Neural cell (in vitro differentiated cells): Measurements from ENCODE around the gene CHRNA4. TPM values are rescaled to one million over a fixed set of nuclear protein-coding genes. Genes with fewer than 3 reads are reported as not detected.

Experiments
- H2AFZ ChIP-seq: fragments of 200-600, 300-800 bp; sonication (generic), shearing (Covaris generic); 2 replicates; pipeline ENCODE4 v1.6.0; 2014; ENCODE audit warnings: low read depth, mild to moderate bottlenecking, antibody characterized with exemption, low read length, moderate library complexity
- H3F3A ChIP-seq: fragments of 200-600 bp; shearing (Covaris generic); 2 replicates; pipeline ENCODE4 v1.6.1; 2016; ENCODE audit warnings: mild to moderate bottlenecking, moderate library complexity, mixed read lengths, antibody characterized with exemption, low read length; ENCODE audit not compliant: insufficient read depth, poor library complexity, severe bottlenecking
- H3K27ac ChIP-seq: fragments of 200-600, 300-800 bp; sonication (generic), shearing (Covaris generic); 2 replicates; pipeline ENCODE4 v1.5.1; 2014; ENCODE audit warnings: mild to moderate bottlenecking, low read length, moderate library complexity
- H3K27me3 ChIP-seq: fragments of 300-800, 200-600 bp; sonication (generic), shearing (Covaris generic); 2 replicates; pipeline ENCODE4 v1.6.0; 2014; ENCODE audit warnings: mild to moderate bottlenecking, low read depth, low read length, moderate library complexity; ENCODE audit not compliant: insufficient read depth
- H3K36me3 ChIP-seq: fragments of 300-800, 200-600 bp; sonication (generic), shearing (Covaris generic); 2 replicates; pipeline ENCODE4 v1.5.1; 2014; ENCODE audit warnings: mild to moderate bottlenecking, antibody characterized with exemption, low read length, moderate library complexity; ENCODE audit not compliant: insufficient read depth
- H3K4me2 ChIP-seq: fragments of 300-800, 200-600 bp; sonication (generic), shearing (Covaris generic); 2 replicates; pipeline ENCODE4 v1.6.0; 2014; ENCODE audit warnings: mild to moderate bottlenecking, low read length
- H3K4me3 ChIP-seq: fragments of 300-800, 200-600 bp; sonication (generic), shearing (Covaris generic); 2 replicates; pipeline ENCODE4 v1.5.1; 2014; ENCODE audit warnings: mild to moderate bottlenecking, low read length, moderate library complexity
- H3K79me2 ChIP-seq: fragments of 200-600 bp; shearing (Covaris generic); replicated peaks from 2 replicates; pipeline ENCODE4 v1.6.0; 2014; ENCODE audit warnings: mild to moderate bottlenecking, low read length, moderate library complexity; ENCODE audit not compliant: insufficient read depth
- H3K9ac ChIP-seq: fragments of 300-800, 200-600 bp; sonication (generic), shearing (Covaris generic); 2 replicates; pipeline ENCODE4 v1.6.1; 2016; ENCODE audit warnings: mild to moderate bottlenecking, low read length, mixed read lengths
- H3K9me2 ChIP-seq: fragments of 200-600 bp; shearing (Covaris generic); 2 replicates; pipeline ENCODE4 v1.6.1; 2016; ENCODE audit warnings: mild to moderate bottlenecking, low read length, mixed read lengths; ENCODE audit not compliant: insufficient read depth
- H3K9me3 ChIP-seq: fragments of 200-600, 300-800 bp; sonication (generic), shearing (Covaris generic); 2 replicates; pipeline ENCODE4 v1.6.1; 2016; ENCODE audit warnings: mild to moderate bottlenecking, mixed run types, low read length, moderate library complexity, mixed read lengths
- H4K20me1 ChIP-seq: fragments of 200-600 bp; shearing (Covaris generic); 2 replicates; pipeline ENCODE4 v1.6.1; 2016; ENCODE audit warnings: mild to moderate bottlenecking, mixed run types; ENCODE audit not compliant: insufficient read depth
- CTCF ChIP-seq: fragments of 450-650 bp; IDR thresholded peaks from 2 replicates; pipeline ENCODE4 v1.5.1; 2014; ENCODE audit warnings: antibody characterized with exemption, mild to moderate bottlenecking, moderate library complexity; ENCODE audit not compliant: poor library complexity, severe bottlenecking
- EP300 ChIP-seq: fragments of 450-650 bp; conservative IDR thresholded peaks from 2 replicates; pipeline ENCODE4 v1.6.1; 2014; ENCODE audit warnings: antibody characterized with exemption, mild to moderate bottlenecking, moderate library complexity; ENCODE audit not compliant: poor library complexity, severe bottlenecking
- EZH2 ChIP-seq: fragments of 200-600, 300-800 bp; shearing (Covaris generic), sonication (generic); IDR thresholded peaks from 2 replicates; pipeline ENCODE4 v1.6.1; 2014; ENCODE audit warnings: antibody characterized with exemption, low read length, borderline replicate concordance, mild to moderate bottlenecking; ENCODE audit not compliant: insufficient read depth, poor library complexity, severe bottlenecking
- MXI1 ChIP-seq: fragments of 450-650 bp; conservative IDR thresholded peaks from 2 replicates; pipeline ENCODE4 v1.6.1; 2014; ENCODE audit warnings: antibody characterized with exemption, mild to moderate bottlenecking; ENCODE audit not compliant: poor library complexity, severe bottlenecking
- POLR2AphosphoS5 ChIP-seq: IDR thresholded peaks from 2 replicates; pipeline ENCODE4 v1.6.1; 2012
- RAD21 ChIP-seq: fragments of 450-650 bp; conservative IDR thresholded peaks from 2 replicates; pipeline ENCODE4 v1.6.1; 2014; ENCODE audit warnings: antibody characterized with exemption, mild to moderate bottlenecking, moderate library complexity
- SMC3 ChIP-seq: fragments of 450-650 bp; conservative IDR thresholded peaks from 2 replicates; pipeline ENCODE4 v1.6.1; 2014; ENCODE audit warnings: antibody characterized with exemption, mild to moderate bottlenecking, moderate library complexity; ENCODE audit not compliant: poor library complexity
- TAF1 ChIP-seq: IDR thresholded peaks from 2 replicates; pipeline ENCODE4 v1.6.1; 2012; ENCODE audit warnings: low read depth
- polyA plus RNA-seq: library from polyadenylated mRNA; depleted of rRNA; stranded (reverse); fragments of >200 nt; gene quantifications from 2 replicates; pipeline ENCODE4 v1.2.3, GENCODE V29; 2014
- TF ChIP-seq, protein P1 (sequence below): IDR thresholded peaks from 2 replicates; pipeline ENCODE4 v1.6.1; 2012; ENCODE audit warnings: borderline replicate concordance

Gene CHRNA4
- polyA plus RNA-seq, 1 donor from 2014 or later = 6.8 TPM

DNA sequence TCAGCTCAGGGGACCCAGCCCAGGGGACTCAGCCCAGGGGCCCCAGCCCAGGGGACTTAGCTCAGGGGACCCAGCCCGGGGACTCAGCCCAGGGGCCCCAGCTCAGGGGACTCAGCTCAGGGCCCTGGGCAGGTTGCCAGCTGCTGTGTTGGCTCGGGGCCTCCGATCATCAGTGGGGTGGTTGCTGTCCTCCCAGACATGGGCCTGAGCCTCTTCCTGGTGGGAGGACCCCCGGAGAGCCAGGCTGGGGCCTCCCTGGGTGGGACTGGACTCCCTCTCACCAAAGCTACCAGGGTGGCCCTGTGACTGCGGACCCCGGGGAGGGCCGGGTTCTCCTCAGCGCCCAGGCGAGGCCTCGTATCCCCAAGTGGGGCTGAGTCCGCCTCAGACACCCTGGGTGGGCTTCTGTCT, 63.8 kb downstream of the CHRNA4 start:
- no peaks in the 10 kb centered on the region for H3F3A ChIP-seq
- H3K4me2 ChIP-seq = no peak overlapping the region
- no peak overlapping the region for H2AFZ ChIP-seq
- H3K27ac ChIP-seq = no peak overlapping the region
- no peaks in the 10 kb centered on the region for H3K27me3 ChIP-seq
- no peaks in the 10 kb centered on the region for H3K9me2 ChIP-seq
- no peak overlapping the region for H3K9ac ChIP-seq
- no peaks in the 10 kb centered on the region for H4K20me1 ChIP-seq
- H3K36me3 ChIP-seq = no peaks in the 10 kb centered on the region
- no peak overlapping the region for H3K4me3 ChIP-seq
- no peaks in the 10 kb centered on the region for H3K79me2 ChIP-seq
- no peak for TF ChIP-seq SMC3
- TF ChIP-seq, protein P1, sequence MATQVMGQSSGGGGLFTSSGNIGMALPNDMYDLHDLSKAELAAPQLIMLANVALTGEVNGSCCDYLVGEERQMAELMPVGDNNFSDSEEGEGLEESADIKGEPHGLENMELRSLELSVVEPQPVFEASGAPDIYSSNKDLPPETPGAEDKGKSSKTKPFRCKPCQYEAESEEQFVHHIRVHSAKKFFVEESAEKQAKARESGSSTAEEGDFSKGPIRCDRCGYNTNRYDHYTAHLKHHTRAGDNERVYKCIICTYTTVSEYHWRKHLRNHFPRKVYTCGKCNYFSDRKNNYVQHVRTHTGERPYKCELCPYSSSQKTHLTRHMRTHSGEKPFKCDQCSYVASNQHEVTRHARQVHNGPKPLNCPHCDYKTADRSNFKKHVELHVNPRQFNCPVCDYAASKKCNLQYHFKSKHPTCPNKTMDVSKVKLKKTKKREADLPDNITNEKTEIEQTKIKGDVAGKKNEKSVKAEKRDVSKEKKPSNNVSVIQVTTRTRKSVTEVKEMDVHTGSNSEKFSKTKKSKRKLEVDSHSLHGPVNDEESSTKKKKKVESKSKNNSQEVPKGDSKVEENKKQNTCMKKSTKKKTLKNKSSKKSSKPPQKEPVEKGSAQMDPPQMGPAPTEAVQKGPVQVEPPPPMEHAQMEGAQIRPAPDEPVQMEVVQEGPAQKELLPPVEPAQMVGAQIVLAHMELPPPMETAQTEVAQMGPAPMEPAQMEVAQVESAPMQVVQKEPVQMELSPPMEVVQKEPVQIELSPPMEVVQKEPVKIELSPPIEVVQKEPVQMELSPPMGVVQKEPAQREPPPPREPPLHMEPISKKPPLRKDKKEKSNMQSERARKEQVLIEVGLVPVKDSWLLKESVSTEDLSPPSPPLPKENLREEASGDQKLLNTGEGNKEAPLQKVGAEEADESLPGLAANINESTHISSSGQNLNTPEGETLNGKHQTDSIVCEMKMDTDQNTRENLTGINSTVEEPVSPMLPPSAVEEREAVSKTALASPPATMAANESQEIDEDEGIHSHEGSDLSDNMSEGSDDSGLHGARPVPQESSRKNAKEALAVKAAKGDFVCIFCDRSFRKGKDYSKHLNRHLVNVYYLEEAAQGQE = no peak
- no peaks in the 10 kb centered on the region for H3K9me3 ChIP-seq

DNA sequence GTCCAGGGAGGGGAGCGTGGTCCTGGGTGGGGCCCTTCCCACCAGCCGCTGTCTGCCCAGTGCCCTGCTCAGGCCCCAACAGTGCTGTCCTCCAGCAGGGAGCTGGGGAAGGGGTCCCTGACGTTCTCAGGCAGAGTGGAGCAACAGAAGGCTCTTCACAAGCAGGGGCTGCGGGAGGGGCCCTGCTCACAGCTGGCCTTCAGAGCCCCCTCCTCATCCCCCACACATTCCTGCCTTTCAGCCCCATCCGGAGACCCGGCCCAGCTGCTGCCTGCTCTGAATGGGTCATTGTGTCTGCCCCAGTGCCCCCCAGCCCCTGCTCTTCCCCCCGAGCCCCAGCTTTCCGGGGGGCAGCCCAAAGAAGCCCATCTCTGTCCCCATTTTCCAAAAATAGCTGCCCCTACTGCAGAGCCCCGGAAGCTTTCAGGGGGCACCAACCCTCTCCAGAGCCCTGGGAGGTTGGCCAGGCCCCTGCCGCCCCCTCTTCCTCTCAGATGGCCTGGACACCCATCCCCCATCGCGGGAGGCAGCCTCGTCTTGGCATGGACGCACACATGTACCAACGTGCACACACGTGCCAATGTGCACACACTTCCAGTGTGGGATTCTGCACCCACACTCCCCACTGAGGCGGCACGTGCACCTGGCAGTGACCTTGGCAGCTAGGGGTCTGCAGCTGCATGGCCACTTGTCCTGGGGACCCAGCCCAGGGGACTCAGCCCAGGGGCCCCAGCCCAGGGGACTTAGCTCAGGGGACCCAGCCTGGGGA, 64.4 kb downstream of the CHRNA4 start:
- no peaks in the 10 kb centered on the region for H3K9me3 ChIP-seq
- H3K79me2 ChIP-seq = no peaks in the 10 kb centered on the region
- no peak overlapping the region for H3K4me3 ChIP-seq
- no peaks in the 10 kb centered on the region for H3K27me3 ChIP-seq
- no peak overlapping the region for H3K9ac ChIP-seq
- TF ChIP-seq TAF1 = no peak
- TF ChIP-seq RAD21 = no peak
- no peak for TF ChIP-seq MXI1
- no peak for TF ChIP-seq EP300
- TF ChIP-seq, protein P1 = no peak
- no peak for TF ChIP-seq EZH2
- TF ChIP-seq CTCF = no peak
- no peak for TF ChIP-seq SMC3
- no peak for TF ChIP-seq POLR2AphosphoS5
- no peaks in the 10 kb centered on the region for H3F3A ChIP-seq
- no peak overlapping the region for H3K4me2 ChIP-seq
- no peak overlapping the region for H2AFZ ChIP-seq
- no peaks in the 10 kb centered on the region for H4K20me1 ChIP-seq
- H3K36me3 ChIP-seq = no peaks in the 10 kb centered on the region
- no peak overlapping the region for H3K27ac ChIP-seq
- no peaks in the 10 kb centered on the region for H3K9me2 ChIP-seq
